ENCODE data around the gene SIDT2. TPM values are rescaled to one million over a fixed set of nuclear protein-coding genes. Genes with fewer than 3 reads are reported as not detected.

SIDT2 gene
- total RNA-seq, 1 experiment from 2014 or later: 30.6 TPM

- Histone ChIP-seq H3K4me2 (ENCODE audit: low read depth, low read length, poor library complexity, severe bottlenecking) (no peak overlapping the region), H4K20me1 (ENCODE audit: insufficient read depth, low read depth, low read length) (no peaks in the 10 kb centered on the region), H3K9ac (ENCODE audit: low read length) (no peak overlapping the region), H2AFZ (ENCODE audit: low read length) (no peak overlapping the region), H3K9me3 (ENCODE audit: low read length) (no peaks in the 10 kb centered on the region), H3K4me3 (ENCODE audit: low read length) (no peak overlapping the region), H3K79me2 (ENCODE audit: low read length) (no peaks in the 10 kb centered on the region), H3K9me2 (replicated peaks; ENCODE audit: insufficient read depth, low read length) (no peaks in the 10 kb centered on the region), H3K36me3 (ENCODE audit: insufficient read depth, low read length) (no peaks in the 10 kb centered on the region), H3K4me1 (ENCODE audit: low read length) (no peaks in the 10 kb centered on the region), H3K27ac (ENCODE audit: low read length) (no peak overlapping the region), H3K27me3 (ENCODE audit: low read length) (no peaks in the 10 kb centered on the region)
- DNase-seq: no peak
Observed at GRCh38 chr11:117223741-117224689, 45.5 kb downstream of the SIDT2 start.

- H3K4me2 ChIP-seq (ENCODE audit: low read depth, low read length, poor library complexity, severe bottlenecking): no peak overlapping the region
- H4K20me1 ChIP-seq (ENCODE audit: insufficient read depth, low read depth, low read length): no peaks in the 10 kb centered on the region
- H3K9ac ChIP-seq (ENCODE audit: low read length): no peak overlapping the region
- no peak overlapping the region for H2AFZ ChIP-seq (ENCODE audit: low read length)
- no peaks in the 10 kb centered on the region for H3K9me2 ChIP-seq (replicated peaks; ENCODE audit: insufficient read depth, low read length)
- DNase-seq: no peak
- H3K4me3 ChIP-seq (ENCODE audit: low read length): no peak overlapping the region
- peaks cover 13% of the 10 kb centered on the region for H3K79me2 ChIP-seq (ENCODE audit: low read length)
- H3K27me3 ChIP-seq (ENCODE audit: low read length): no peaks in the 10 kb centered on the region
- H3K4me1 ChIP-seq (ENCODE audit: low read length): peaks cover 12% of the 10 kb centered on the region
- no peaks in the 10 kb centered on the region for H3K9me3 ChIP-seq (ENCODE audit: low read length)
- no peak overlapping the region for H3K27ac ChIP-seq (ENCODE audit: low read length)
- no peaks in the 10 kb centered on the region for H3K36me3 ChIP-seq (ENCODE audit: insufficient read depth, low read length)
Observed at GRCh38 chr11:117225553-117226170, 47.1 kb downstream of the SIDT2 start.

GRCh38 chr11:117226388-117227385, 48.1 kb downstream of the SIDT2 start:
- Histone ChIP-seq H3K9me3 (ENCODE audit: low read length) (no peaks in the 10 kb centered on the region), H4K20me1 (ENCODE audit: insufficient read depth, low read depth, low read length) (no peaks in the 10 kb centered on the region), H3K4me2 (ENCODE audit: low read depth, low read length, poor library complexity, severe bottlenecking) (no peak overlapping the region), H3K4me3 (ENCODE audit: low read length) (no peak overlapping the region), H3K27ac (ENCODE audit: low read length) (no peak overlapping the region), H3K9ac (ENCODE audit: low read length) (no peak overlapping the region), H3K27me3 (ENCODE audit: low read length) (no peaks in the 10 kb centered on the region), H3K36me3 (ENCODE audit: insufficient read depth, low read length) (no peaks in the 10 kb centered on the region), H3K4me1 (ENCODE audit: low read length) (peaks cover 16% of the 10 kb centered on the region), H3K9me2 (replicated peaks; ENCODE audit: insufficient read depth, low read length) (no peaks in the 10 kb centered on the region), H3K79me2 (ENCODE audit: low read length) (peaks cover 23% of the 10 kb centered on the region), H2AFZ (ENCODE audit: low read length) (no peak overlapping the region)
- DNase-seq: peak; percentile 87

GRCh38 chr11:117228091-117228490, 49.5 kb downstream of the SIDT2 start:
- no peaks in the 10 kb centered on the region for H3K9me2 ChIP-seq (replicated peaks; ENCODE audit: insufficient read depth, low read length)
- H3K4me3 ChIP-seq (ENCODE audit: low read length): no peak overlapping the region
- H3K4me1 ChIP-seq (ENCODE audit: low read length): peaks cover 17% of the 10 kb centered on the region
- DNase-seq: no peak
- no peaks in the 10 kb centered on the region for H3K36me3 ChIP-seq (ENCODE audit: insufficient read depth, low read length)
- no peak overlapping the region for H2AFZ ChIP-seq (ENCODE audit: low read length)
- no peaks in the 10 kb centered on the region for H4K20me1 ChIP-seq (ENCODE audit: insufficient read depth, low read depth, low read length)
- H3K9me3 ChIP-seq (ENCODE audit: low read length): no peaks in the 10 kb centered on the region
- H3K79me2 ChIP-seq (ENCODE audit: low read length): peaks cover 27% of the 10 kb centered on the region
- H3K27ac ChIP-seq (ENCODE audit: low read length): no peak overlapping the region
- no peaks in the 10 kb centered on the region for H3K27me3 ChIP-seq (ENCODE audit: low read length)
- no peak overlapping the region for H3K9ac ChIP-seq (ENCODE audit: low read length)
- H3K4me2 ChIP-seq (ENCODE audit: low read depth, low read length, poor library complexity, severe bottlenecking): no peak overlapping the region

GRCh38 chr11:117229411-117229810, 50.9 kb downstream of the SIDT2 start:
- Histone ChIP-seq H3K4me2 (ENCODE audit: low read depth, low read length, poor library complexity, severe bottlenecking) (peak overlapping the region; percentile 89), H3K79me2 (ENCODE audit: low read length) (peaks cover 40% of the 10 kb centered on the region), H3K9ac (ENCODE audit: low read length) (peak overlapping the region; percentile 90; the same call in 1 of the 2 replicates), H2AFZ (ENCODE audit: low read length) (no peak overlapping the region), H3K27me3 (ENCODE audit: low read length) (no peaks in the 10 kb centered on the region), H3K27ac (ENCODE audit: low read length) (no peak overlapping the region), H3K4me1 (ENCODE audit: low read length) (peaks cover 30% of the 10 kb centered on the region), H3K36me3 (ENCODE audit: insufficient read depth, low read length) (no peaks in the 10 kb centered on the region), H3K9me3 (ENCODE audit: low read length) (no peaks in the 10 kb centered on the region), H3K9me2 (replicated peaks; ENCODE audit: insufficient read depth, low read length) (no peaks in the 10 kb centered on the region), H3K4me3 (ENCODE audit: low read length) (no peak overlapping the region), H4K20me1 (ENCODE audit: insufficient read depth, low read depth, low read length) (no peaks in the 10 kb centered on the region)
- no peak for DNase-seq

DNA sequence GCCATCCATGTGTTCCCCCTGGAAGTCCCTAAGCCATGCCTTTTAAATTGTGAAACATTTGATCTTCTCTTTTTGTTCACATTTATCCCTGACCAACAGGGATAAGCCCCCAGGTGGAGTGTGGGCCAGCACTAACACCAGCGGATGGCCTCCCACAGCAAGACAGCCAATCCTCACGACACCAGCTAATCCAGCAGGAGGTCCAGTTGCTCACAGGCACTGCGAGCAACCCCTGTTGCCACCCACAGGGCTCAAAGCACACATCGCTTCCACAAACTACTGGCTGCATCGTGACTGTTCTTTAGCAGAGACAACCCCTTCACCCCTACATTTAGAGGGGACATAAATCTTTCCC, 51.4 kb downstream of the SIDT2 start:
- H3K4me3 ChIP-seq (ENCODE audit: low read length): peak overlapping the region; percentile 88
- H3K4me2 ChIP-seq (ENCODE audit: low read depth, low read length, poor library complexity, severe bottlenecking): peak overlapping the region; percentile 89

GRCh38 chr11:117230286-117230961, 51.9 kb downstream of the SIDT2 start:
- Histone ChIP-seq H3K4me1 (ENCODE audit: low read length) (peaks cover 33% of the 10 kb centered on the region), H4K20me1 (ENCODE audit: insufficient read depth, low read depth, low read length) (no peaks in the 10 kb centered on the region), H3K9ac (ENCODE audit: low read length) (peak overlapping the region; percentile 90), H2AFZ (ENCODE audit: low read length) (no peak overlapping the region), H3K4me2 (ENCODE audit: low read depth, low read length, poor library complexity, severe bottlenecking) (peak overlapping the region; percentile 89), H3K9me2 (replicated peaks; ENCODE audit: insufficient read depth, low read length) (no peaks in the 10 kb centered on the region), H3K4me3 (ENCODE audit: low read length) (peak overlapping the region; percentile 88), H3K9me3 (ENCODE audit: low read length) (no peaks in the 10 kb centered on the region), H3K36me3 (ENCODE audit: insufficient read depth, low read length) (no peaks in the 10 kb centered on the region), H3K27me3 (ENCODE audit: low read length) (no peaks in the 10 kb centered on the region), H3K27ac (ENCODE audit: low read length) (peak overlapping the region; percentile 85), H3K79me2 (ENCODE audit: low read length) (peaks cover 41% of the 10 kb centered on the region)
- peak; percentile 62 for DNase-seq

More for the DNA sequence above, 51.4 kb downstream of the SIDT2 start:
- no peaks in the 10 kb centered on the region for H3K27me3 ChIP-seq (ENCODE audit: low read length)
- peak overlapping the region; percentile 90 for H3K9ac ChIP-seq (ENCODE audit: low read length)
- no peaks in the 10 kb centered on the region for H3K9me2 ChIP-seq (replicated peaks; ENCODE audit: insufficient read depth, low read length)
- DNase-seq: no peak
- no peaks in the 10 kb centered on the region for H3K36me3 ChIP-seq (ENCODE audit: insufficient read depth, low read length)
- H3K27ac ChIP-seq (ENCODE audit: low read length): peak overlapping the region; percentile 85
- H4K20me1 ChIP-seq (ENCODE audit: insufficient read depth, low read depth, low read length): no peaks in the 10 kb centered on the region
- H3K4me1 ChIP-seq (ENCODE audit: low read length): peaks cover 33% of the 10 kb centered on the region
- H3K9me3 ChIP-seq (ENCODE audit: low read length): no peaks in the 10 kb centered on the region
- H3K79me2 ChIP-seq (ENCODE audit: low read length): peaks cover 41% of the 10 kb centered on the region
- no peak overlapping the region for H2AFZ ChIP-seq (ENCODE audit: low read length)
